HFF-Myc (cell line): Measurements from ENCODE around the gene ZDHHC12.

ENCODE experiments used
- DNase-seq: peaks from one replicate; pipeline ENCODE4 v3.0.0-alpha.2; 2011; ENCODE audit warnings: low read depth; ENCODE audit errors: extremely low read depth
- H3K4me3 ChIP-seq: replicated peaks from 2 replicates; pipeline ENCODE4 v1.5.1; 2011; ENCODE audit warnings: low read depth, mild to moderate bottlenecking, control low read depth, low read length
- CTCF ChIP-seq: IDR thresholded peaks from 2 replicates; pipeline ENCODE4 v1.5.1; 2012; ENCODE audit warnings: mild to moderate bottlenecking, low read depth, low read length, control low read depth; ENCODE audit errors: missing control alignments

Gene ZDHHC12

DNA sequence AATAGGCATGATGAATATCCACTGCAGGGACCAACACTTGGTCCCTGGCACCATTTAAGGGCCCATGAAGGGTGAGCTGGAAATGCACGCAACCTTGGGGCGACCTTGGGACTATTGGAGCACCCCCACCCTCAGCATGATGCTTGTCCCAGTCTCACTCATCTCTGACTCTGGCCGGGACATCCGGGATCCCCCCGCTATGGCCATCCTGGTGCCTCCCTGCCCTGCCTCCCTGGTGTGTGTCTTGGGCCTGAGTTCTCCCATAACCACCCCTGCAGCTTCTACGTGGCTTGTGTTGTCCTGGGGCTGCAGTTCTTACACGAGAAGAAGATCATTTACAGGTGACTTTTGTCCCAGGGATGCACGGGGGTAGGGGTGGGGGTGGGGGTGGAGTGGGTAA is 5.9 kb downstream of the ZDHHC12 start:
- no peak for TF ChIP-seq CTCF
- no peak overlapping the region for H3K4me3 ChIP-seq
- DNase-seq: no peak

- no peak for DNase-seq
- H3K4me3 ChIP-seq: no peak overlapping the region
- no peak for TF ChIP-seq CTCF
These were observed 7.2 kb downstream of the ZDHHC12 start for GRCh38 chr9:128716581-128717254.

DNA sequence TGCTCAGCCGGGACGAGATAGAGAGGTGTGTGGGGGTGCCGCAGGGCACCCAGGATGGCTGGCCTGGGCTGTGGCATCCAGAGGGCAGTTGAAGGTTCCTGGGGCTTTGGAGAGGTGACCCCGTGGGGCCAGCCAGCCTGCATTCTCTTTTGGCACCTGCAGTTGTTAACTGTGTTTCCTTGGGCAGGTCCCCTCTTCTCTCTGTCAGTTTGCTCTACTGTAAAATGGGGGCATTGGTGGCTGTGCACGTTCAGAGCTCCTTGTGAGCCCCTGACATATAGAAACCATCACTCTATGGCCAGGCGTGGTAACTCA is 8.5 kb downstream of the ZDHHC12 start:
- no peak for DNase-seq
- TF ChIP-seq CTCF: no peak
- no peak overlapping the region for H3K4me3 ChIP-seq

DNA sequence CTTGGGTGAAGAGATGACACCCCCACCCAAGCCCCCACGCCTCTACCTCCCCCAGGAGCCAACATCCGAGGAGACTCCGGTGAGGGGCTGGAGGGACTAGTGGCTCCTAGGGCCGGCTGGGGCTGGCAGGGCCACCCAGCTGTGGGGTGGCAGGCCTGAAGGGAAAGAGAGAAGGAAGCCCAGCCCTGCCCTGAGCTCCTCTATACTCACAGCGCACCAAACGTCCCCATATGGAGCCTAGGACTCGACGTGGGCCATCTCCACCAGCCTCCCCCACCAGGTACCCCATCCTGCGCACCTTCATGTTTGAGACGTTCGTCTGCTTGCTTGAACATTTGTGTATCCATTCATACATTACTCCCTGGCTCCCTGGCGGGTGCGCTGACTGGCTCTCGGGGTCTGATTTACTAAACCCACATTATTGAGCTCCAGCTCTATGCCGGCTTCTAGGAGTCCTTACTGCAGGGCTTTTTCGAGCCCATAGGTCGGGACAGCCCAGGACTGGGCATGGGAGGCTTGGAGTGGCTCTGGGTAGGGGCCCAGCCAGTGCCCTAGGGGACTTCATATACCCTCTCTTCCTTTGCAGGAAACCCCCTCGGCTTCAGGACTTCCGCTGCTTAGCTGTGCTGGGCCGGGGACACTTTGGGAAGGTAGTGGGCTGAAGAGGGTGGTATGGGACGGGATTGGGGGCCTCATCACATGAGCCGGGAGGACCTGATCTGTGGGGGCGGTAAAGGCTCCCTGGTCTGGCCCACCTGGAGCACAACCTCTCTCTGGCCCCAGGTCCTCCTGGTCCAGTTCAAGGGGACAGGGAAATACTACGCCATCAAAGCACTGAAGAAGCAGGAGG is 9.1 kb downstream of the ZDHHC12 start:
- H3K4me3 ChIP-seq: no peak overlapping the region
- DNase-seq: no peak
- TF ChIP-seq CTCF: no peak

DNA sequence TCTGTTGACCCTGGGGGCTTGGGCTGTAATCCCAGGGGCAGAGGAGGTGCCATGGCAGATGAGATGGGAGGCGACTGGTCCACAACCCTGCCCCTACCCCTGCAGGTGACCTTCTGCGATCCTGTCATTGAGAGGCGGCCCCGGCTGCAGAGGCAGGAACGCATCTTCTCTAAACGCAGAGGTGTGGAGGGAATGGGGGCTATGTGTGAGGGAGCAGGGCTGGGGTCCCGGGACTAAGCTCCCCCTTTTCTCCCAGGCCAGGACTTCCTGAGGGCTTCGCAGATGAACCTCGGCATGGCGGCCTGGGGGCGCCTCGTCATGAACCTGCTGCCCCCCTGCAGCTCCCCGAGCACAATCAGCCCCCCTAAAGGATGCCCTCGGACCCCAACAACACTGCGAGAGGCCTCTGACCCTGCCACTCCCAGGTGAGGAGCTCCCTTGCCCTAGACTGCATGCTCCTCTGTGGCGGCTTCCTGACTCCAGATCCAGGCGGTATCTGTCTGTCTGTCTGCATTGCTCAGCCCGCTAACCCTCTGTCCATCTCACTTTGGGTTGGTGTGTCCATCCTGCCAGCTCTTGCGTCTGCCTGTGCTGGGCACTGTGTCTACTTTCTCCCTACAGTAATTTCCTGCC is 9.9 kb downstream of the ZDHHC12 start:
- no peak for TF ChIP-seq CTCF
- H3K4me3 ChIP-seq: no peak overlapping the region
- no peak for DNase-seq

DNA sequence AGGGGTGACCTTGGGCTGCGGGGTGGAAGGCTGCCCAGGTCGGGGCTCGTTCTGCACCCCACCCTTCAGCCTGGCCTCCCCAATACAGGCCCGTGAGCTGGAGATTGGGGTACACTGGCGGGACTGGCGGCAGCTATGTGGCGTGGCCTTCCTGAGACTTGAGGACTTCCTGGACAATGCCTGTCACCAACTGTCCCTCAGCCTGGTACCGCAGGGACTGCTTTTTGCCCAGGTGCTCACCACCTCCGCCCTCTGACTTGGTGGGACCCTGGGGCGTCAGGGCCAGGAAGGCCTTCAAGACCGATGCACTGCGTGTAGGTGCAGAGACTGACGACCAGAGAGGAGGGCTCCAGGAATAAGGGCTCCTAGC is 10.5 kb downstream of the ZDHHC12 start:
- no peak overlapping the region for H3K4me3 ChIP-seq
- DNase-seq: no peak
- no peak for TF ChIP-seq CTCF
